Measurements from ENCODE around the gene CRACR2B.

The CRACR2B gene

GRCh38 chr11:827897-828192 is at the start of gene CRACR2B:
TSS of gene CRACR2B (plus strand) at chr11:827919. CDS start at chr11:828608, 689 bp downstream.
- DNase-seq: no peak

DNA sequence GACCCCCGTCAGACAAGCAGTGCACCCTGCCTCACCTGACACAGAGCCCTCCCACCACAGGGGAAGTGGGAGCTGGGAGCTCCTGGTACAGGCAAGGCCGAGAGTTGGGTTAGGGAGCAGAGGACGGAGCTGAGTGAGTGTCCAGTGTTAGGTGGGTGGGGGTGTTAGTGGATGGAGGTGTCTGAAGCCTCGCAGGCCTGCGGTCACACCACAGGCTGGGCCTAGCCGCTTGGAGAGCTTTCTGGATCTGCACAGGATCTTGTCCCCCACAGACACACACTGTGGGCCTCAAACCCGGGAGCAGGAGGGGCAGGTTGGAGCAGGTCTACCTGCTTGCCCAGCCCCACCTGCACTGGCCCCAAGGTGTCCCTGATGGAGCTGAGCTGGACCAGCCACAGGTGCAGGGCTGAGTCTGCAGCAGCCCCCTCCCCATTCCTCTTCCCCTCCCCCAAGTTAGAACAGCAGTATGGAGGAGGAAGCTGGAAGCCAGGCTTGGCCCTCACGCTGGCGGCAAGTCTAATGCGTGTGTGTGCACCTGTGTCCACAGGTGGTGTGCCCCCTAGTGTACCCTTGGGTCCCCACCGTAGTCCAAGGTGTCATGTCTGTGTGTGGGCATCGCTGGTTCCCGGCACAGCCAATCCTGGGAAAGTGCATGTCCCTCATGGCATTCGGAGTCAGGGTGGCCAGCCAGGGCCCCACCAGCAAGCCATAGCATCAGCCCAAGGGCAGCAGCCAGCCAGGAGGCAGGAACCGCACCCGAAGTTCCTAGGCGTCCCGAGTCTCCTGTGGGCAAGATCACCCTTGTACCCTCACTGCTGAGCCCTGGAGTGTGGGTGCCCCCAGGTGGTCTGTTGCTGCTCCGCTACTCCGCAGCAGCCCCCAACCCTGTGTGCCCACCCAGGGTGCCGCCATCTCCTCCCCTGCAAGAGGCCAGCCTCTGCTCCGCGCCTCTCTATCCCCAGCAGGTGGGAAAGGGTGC is 48.5 kb upstream of the CRACR2B start:
- DNase-seq: no peak

GRCh38 chr11:779955-780532 is 47.7 kb upstream of the CRACR2B start:
- no peak for DNase-seq

DNA sequence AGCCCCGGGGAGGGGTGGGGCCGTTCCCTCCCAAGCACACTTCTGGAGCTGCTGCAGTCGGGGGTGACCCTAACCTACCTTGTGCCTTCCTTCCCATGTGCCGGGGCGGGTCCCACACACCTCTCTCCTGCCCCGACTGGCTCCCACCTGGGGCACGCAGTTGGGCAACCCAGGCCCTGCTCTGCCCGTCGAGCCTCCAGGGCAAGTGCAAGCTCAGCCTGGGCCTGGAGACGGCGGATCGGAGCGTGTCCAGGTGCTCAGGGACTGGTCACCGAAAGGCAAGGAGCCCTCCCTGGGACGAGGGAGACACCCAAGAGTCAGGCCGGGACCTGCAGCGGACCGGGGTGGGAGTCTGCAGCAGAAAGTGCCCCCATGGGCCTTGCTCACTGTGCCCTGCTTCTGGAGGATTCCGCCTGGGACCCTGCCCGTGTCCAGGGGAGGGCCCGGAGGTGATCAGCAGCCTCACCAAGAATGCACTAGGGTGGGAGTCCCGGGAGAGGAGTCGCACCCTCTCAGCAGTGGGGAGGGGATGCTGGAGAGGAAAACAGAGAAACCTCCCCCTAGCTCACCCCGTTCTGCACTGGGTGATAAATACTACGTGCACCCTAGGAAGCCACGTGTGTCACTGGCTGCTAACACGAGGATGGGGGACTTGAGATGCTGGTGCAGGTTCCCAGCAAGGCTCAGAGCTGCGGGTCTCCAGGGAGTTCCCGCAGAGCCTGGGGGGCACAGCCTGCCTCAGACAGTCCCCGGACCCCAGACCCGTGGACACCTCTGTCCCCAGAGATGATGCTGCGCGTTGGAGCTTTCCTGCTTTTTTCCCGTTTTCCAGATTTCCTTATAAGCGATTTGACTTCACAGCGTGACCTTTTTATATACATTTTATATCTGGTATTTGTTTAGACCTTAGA is 45.2 kb upstream of the CRACR2B start:
- DNase-seq: no peak

DNA sequence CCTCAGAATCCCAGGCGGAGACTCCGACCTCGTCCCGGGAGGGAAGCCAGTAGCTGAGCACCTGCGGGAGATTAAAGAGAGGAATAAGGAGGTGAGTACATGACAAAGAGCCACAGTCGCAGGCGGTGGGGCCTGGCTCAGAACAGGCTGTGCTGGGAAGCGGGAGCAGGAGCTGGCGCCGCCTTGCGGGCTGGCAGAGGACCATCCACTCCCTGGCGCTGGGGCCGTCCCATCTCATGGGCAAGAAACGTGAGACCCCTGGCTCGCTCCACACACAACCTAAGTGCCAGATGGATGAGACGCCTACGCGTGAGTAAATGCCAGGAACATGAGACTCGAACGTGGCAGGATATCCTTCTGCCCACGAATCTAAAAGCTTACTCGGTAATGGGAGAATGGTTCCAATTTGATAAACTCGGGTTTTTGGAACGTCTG is 44.1 kb upstream of the CRACR2B start:
- peak; percentile 84 to 97 for DNase-seq

- no peak for DNase-seq
Observed at GRCh38 chr11:786235-787083, 41.3 kb upstream of the CRACR2B start.

GRCh38 chr11:787084-787675 is 40.5 kb upstream of the CRACR2B start:
- no peak for DNase-seq

DNA sequence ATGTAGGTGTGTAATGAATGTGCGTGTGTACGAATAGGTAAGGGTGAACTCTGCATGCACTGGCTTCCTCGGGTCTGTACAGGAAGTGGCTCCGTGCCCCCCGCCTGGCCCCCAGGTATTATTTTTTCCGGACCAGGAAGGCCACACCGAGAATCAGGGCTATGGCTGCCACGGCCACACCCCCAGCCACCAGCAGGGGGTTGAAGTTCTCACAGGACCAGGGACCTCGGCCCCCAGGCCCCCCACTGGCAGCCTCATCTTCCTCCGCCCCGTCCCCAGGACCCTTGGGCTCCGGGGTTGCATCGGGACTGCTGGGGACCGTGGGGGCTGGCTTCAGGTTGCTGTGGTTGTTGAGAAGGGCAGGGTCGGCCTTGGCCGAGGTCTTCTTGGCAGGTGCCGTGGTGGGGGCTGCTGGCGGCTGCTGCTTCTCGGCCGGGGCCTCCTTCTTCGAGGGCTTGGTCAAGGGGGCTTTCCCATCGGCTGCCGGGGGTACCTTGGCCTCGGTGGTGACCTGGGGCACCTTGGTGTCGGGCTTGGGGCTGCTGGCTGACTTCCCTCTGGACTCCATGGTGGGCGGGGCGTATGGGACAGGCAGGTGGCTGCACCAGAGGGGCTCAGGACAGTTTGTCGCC is 39.6 kb upstream of the CRACR2B start:
- no peak for DNase-seq

DNA sequence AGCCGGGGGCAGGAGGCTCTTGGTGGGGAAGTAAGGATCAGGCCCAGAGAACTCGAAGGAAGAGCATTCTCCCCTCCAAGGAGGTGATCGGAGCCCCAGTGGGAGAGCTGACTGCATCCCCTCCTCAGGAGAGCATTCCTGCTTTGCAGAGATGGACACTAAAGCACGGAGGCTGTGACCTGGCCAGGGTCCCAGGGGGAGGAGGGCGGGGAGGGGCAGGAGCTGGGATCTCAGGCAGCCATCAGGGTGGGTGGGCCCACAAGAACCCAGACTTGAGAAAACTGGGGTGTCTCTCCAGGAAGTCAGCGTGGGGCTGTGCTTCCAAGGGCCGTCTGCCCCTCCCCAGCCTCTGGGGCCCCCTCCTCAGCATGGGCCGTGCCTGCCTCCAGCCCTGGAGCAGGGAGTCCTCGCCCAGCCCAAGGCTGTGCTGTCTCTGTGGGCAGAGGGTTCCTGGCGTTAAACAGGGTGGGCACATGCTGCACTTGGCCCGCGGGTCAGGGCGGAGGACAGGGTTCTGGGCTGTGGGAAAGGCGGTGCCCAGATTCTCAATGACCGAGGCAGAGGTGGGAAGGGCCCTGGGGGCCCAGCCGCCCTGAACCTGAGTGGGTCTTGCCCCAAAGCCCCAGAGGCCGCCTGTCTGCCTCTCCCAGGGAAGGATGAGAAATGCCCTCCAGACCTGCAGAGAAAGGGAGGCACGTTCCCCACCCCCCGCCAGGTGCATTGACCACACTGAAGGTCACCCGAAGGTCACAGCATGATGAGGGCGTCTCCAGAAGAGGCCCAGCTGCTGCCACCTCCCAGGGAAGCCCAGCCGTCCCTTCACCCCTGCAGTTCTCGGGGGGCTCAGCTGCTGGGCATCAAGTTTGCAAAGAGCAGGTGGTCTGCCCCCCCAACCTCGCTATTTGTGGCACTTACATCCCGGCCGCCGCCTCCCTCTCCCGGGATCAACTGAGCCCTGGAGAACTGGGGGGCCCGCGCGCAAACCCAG is 38.5 kb upstream of the CRACR2B start:
- no peak for DNase-seq

DNA sequence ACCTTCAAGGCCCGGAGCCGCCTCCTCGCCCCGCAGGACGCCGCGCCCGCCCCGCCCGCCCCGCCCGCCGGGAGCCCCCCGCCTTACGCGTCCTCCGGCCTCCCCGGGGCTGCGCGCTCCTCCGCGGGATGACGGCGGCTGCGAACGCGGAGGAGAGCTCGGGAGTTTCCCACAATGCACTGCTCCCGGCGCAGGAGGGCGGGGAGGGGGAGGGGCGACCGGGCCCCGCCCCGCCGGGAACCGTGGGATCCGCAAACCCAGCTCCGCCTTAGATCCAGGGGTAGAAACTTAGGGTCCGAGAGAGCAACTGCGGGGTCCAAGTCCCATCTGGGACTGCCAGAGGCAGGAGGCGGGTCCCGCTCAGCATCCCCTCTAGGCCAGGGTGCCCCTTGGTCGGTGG is 37.8 kb upstream of the CRACR2B start, which contains the start of gene CEND1:
TSS of gene CEND1 (minus strand) at position 148 of the 400 bp plus-strand sequence. CDS start 1,514 bp downstream, outside the sequence.
- DNase-seq: peak in 1 of 2 experiments; percentile 74

DNA sequence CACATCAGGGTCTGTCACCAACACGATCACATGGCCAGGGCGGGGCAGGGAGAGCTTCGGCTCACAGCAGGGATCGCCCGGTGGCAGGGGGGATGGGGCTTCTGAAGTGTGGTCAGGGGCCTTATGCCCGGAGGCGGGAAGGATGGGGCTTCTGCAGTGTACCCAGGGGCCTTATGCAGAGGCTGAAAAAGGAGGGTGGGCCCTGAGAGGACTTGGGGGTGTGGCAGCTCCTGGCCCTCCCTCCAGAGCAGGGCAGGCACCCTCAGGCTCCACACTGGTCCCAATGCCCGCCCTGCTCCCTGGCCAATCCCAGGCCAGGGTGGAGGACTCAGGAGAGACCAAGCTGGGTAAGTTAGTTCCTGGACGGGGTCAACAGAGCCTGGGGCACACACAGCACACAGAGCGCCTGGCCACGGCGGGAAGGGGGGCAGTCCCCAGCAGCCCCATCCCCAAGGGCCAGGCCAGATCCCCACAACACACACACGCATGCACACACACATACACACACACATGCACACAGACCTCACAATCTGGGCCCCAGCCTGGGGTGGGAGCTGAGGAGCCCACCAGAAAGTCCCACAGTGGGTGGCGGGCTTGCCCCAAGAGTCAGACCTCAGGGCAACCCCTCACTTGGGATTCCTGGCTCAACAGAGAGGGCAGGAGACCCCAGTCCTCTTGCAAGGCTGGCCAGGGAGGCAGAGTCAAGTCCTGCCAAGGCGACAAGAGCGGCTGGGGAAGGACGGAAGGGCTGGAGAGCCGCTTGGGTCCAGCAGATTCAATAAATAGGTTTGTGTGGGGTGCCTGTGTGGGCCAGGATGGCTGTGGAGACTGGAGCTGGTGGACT is 36.8 kb upstream of the CRACR2B start:
- peak in 1 of 2 experiments; percentile 44 for DNase-seq

- DNase-seq: no peak
Observed at GRCh38 chr11:791658-792534, 35.8 kb upstream of the CRACR2B start.

DNA sequence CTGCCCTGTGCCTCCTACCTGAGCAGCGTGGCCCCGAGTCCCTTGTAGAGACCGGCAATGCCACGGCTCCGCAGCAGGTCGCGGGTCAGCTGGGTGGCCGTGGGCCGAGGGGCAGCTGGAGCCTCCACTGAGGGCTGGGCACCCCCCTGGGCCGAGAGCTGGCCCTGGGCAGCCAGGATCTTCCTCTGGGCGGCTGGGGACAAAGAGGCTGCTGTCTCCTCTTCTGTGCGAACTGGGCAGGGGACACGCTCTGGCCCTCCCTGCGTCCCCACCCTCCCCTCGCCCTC is 35.2 kb upstream of the CRACR2B start:
- DNase-seq: no peak

DNA sequence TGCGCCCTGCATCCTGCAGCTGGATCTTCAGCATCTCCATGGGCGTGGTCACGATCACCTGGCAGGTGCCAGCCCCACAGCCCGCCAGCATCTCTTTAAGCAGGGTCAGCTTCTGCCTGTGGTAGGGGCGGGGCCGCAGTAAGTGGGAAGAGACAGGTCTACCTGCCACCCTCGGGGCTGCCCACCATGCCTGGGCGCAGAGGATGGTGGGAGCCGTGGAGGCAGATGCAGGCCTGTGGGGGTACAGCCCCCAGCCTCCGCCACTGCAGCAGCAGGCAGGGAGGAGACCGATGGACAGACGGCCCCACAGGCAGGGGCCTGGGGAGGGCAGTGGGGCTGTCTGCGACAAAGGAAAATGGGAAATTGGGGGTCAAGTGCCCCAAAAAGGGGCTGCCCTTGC is 34.8 kb upstream of the CRACR2B start:
- peak in 1 of 2 experiments; percentile 55 for DNase-seq

- no peak for DNase-seq
Observed at GRCh38 chr11:793556-793955, 34.2 kb upstream of the CRACR2B start.

- no peak for DNase-seq
Observed at GRCh38 chr11:794013-794765, 33.5 kb upstream of the CRACR2B start.

Data from NCI-H526 (cell line).